ENCODE data around the gene COX6A1.

DNA sequence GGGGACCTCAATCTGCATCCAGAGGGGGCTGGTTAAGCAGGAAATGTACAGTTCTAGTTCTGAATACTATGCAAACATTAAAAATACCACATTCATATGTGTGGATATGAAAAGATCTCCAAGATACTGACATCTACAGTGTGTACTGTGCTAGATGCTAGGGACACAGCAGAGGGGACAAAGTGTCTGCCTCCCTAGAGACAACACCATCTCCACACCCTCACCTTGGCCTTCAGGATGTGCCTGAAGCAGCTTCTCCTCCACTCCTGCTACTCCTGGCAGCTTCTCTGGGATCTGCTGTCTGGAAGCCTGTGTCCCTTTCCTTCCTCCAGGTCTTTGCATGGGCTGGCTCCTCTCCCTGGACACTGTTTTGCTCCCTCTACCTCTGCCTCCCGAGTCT is 42.3 kb downstream of the COX6A1 start:
- TF ChIP-seq EZH2 (IDR thresholded peaks at IDR 0.05; ENCODE audit: insufficient read depth, low read length) (no peak), CTCF (IDR thresholded peaks at IDR 0.05; ENCODE audit: insufficient read depth, low read depth, low read length) (no peak)
